Stimulated activated CD8-positive, alpha-beta memory T cell treated with anti-CD3 and anti-CD28 coated beads, Interleukin-4, amount 100 ng/mL, for 1 hour (primary cell): ENCODE results near the gene MPND.
"Not testable (repeated sequence)": the region's sequence is repeated elsewhere in the genome, so short reads cannot be mapped to it uniquely, and the experiment has no call there.

ENCODE experiments used
- DNase-seq, 2 donors: peaks; one replicate each; pipeline ENCODE4 v3.0.0-alpha.2; 2020; ENCODE audit warnings: low read depth in 2 of 2, low spot score in 1 of 2

Gene MPND

DNA sequence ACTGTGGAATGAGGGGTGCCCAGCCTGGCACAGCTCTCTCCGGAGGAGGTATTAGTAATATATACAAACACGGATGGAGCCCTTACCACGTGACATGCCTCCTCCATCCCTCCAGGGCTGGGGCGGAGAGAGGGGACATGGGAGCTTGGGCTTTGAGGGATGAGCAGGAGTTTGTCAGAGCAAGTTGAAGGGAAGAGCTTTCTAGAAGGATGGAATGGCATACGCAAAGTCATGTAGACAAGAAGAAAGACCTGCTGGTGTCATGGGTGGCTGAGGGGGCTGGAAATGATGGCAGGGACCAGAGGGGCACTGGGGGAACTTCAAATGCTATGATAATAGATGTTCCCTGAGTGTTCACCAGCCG, 2.6 kb downstream of the MPND start:
- DNase-seq, result no peak

- DNase-seq, result no peak
Observed at GRCh38 chr19:4347521-4347920, 4.2 kb downstream of the MPND start.

DNA sequence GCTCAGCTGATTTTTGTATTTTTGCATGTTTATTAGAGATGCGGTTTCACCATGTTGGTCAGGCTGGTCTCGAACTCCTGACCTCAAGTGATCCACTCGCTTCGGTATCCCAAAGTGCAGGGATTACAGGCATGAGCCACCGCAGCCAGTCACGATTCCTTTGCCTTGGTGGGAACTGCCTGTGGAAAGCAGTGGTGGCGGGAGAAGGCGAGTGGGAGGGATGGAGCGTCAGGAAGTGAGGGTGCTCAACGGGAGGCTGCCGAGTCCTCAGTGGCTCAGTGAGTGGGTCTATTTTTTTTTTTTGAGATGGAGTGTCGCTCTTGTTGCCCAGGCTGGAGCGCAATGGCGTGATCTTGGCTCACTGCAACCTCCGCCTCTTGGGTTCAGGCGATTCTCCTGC, 5.9 kb downstream of the MPND start:
- not testable (repeated sequence) for DNase-seq

- DNase-seq, result no peak
Observed at GRCh38 chr19:4350111-4350510, 6.7 kb downstream of the MPND start.

DNA sequence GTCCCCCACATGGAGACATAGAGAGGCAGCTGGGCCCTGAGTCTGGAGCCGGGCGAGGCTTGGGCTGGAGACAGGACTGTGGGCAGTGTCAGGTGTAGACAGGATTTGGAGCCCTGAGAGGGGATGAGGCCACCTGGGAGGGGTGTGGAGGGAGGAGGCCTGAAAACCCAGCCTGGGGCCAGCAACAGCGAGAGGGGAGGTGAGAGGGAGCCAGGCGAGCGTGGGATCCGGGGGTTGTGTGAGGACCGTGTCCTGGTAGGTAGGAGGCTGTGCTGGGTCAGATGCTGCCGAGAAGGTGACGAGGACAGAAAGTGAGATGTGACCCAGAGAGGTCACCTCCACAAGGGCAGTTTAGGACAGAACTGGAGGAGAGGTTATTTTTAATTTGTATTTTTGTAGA, 7.4 kb downstream of the MPND start:
- DNase-seq, result no peak

- peak in 1 of 2 donors; percentile 39 for DNase-seq
Observed at GRCh38 chr19:4352701-4353121, 9.3 kb downstream of the MPND start.

GRCh38 chr19:4354282-4354681, 10.9 kb downstream of the MPND start:
- no peak for DNase-seq

- DNase-seq, result no peak
Observed at GRCh38 chr19:4354897-4355296, 11.5 kb downstream of the MPND start.

GRCh38 chr19:4357095-4357797, 13.9 kb downstream of the MPND start:
- DNase-seq, result no peak

DNA sequence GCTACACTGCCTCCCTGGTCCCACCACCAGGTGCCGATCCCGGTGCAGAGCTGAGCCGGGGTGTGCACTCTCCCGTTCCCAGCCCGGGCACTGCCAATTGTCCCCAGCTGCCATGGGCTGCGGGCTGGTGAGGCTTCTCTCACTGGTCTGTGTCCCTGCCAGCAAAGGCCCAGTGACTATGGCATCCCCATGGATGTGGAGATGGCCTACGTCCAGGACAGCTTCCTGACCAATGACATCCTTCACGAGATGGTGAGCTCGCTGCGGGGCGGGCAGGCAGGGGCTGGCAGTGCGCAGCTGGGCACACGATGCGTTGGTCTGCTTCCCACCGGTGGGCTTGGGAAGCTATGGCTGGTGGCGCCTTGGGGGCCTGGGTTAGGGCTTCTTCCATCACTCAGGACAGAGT, 14.6 kb downstream of the MPND start:
- no peak for DNase-seq

GRCh38 chr19:4358709-4359626, 15.6 kb downstream of the MPND start:
- no peak for DNase-seq

GRCh38 chr19:4359627-4360000, 16.3 kb downstream of the MPND start:
- DNase-seq, result no peak

GRCh38 chr19:4360081-4360569, 16.8 kb downstream of the MPND start:
- DNase-seq, result no peak

DNA sequence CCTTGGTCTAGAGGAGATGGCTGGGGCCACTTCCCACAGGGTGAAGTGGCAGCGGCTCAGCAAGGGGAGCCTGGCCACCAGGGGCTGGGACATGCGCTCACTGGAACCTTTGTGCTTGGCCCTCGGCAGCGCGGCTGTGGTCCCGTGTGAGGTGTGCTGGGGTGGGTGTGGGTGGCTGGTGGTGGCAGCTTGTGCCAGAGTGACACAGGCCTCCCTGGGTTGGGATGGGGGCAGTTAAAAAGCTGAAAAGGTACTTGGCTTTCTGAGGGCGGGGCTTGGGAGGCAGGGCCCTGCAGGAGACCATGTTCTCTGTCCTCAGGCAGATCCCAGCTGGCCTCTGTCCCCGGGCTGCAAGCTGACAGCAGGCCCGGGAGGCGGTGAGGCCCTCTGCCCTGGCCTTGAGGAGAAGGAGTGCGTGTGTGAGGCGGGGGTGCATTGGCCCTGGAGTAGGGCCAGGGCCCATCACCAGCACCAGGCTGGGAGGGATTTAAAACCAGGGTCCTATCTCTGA, 17.3 kb downstream of the MPND start:
- no peak for DNase-seq

DNA sequence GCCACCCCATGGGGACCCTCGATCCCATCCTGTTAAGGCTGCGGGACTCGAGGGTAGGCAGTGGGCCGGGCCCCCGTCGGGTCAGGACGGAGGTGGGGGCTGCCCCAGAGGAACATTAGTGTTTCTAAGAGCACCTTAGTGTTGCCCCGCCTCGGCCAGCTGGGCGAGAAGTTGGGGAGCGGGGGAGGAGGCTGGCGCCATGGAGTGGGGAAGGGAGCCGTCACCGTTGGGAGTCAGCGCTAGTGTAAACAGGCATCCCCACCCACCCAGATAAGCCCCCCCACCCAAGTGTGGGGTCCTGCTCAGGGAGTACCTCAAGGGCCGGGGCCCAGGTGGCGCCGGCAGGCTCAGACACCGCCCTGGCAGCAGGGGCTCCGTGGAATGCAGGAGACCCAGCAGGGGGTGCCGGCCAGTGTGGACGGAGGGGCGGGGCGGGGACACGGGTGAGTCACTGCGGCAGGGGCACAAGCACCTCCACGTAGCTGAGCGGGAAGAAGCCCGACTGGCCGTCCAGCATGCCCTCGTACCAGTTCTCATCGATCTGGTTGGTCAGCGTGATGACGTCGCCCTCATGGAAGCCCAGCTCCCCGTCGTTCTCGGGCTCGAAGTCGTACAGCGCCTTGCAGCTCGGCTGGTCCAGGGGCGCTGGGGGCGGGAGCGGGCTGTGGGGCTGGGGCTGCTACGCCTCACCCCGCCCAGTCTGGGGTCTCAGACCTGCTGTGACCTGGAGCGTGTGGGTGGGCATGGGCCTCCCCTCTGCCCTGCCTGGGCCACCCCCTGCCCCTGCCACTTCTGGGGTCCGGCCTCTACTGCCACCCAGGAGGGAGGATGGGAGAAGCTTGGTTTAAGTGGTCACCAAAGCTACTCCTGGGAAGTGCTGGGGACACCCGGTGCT, 18.0 kb downstream of the MPND start:
- no peak for DNase-seq

- no peak for DNase-seq
Observed at GRCh38 chr19:4362101-4362828, 18.9 kb downstream of the MPND start.

DNA sequence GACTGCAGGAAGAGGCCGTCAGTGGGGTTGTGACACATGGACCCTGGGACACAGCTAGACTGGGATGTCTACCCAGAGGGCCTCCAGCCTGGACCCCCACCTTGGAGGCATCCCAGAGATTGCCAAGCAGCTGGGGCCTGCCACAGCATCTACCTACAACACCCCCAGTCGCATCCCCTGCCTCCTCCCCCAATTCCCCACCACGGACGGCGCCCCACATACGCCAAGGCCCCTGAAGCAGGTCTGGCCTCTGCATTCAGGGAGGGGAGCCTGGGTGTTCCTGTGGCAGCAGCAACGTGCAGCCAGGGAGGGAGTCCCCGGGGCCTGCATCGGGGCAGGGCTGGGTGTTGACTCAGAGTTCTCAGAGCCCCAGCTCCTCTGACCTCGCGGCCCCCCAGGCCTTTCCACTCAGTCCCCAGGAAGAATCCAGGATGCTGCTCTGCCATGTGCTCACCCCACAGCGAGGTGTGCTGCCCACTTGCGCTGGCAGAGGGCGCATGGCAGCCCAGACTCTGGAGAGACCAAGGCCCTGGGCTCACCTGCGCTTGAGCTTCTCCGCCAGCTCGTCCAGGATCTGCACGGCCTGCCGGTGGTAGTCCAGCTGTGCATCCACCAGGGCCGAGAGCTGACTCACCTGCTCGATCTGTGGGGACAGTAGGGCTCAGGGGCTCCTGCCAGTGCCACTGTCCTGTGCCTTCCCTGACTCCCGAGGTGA, 19.6 kb downstream of the MPND start:
- no peak for DNase-seq

DNA sequence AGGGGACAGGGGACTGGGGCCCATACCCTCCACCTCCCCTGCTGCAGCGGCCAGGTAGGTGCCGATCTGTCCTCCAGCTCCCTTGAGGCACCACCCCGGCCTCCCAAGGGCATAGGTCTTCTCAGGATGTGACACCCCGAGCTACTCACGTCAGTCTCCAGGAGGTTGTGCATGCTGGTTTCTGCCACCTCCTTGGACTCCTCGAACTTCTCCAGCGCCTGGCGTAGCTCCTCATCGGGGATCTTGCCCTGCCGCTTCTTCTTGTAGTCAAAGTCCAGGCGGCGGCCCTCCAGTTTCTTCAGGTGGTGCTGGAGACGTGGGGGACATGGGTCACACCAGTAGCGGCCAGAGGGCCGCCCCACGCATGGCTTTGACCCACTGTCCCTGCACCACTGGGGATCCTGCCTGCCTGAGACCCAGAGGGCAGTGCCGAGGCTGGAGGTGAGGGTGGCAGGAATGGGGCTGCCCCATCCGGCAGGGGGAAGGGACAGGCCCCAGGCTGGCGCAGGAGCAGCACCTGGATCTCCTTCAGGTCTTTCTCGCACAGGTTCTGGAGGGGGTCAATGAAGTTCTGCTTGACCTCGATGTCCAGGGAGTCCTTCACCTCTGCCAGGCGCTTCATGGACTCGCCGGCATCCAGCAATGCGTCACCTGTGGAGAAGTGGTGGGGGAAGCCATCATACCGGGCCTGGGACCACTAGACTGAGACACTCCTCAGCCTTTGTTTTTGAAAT, 20.4 kb downstream of the MPND start:
- DNase-seq, result no peak

DNA sequence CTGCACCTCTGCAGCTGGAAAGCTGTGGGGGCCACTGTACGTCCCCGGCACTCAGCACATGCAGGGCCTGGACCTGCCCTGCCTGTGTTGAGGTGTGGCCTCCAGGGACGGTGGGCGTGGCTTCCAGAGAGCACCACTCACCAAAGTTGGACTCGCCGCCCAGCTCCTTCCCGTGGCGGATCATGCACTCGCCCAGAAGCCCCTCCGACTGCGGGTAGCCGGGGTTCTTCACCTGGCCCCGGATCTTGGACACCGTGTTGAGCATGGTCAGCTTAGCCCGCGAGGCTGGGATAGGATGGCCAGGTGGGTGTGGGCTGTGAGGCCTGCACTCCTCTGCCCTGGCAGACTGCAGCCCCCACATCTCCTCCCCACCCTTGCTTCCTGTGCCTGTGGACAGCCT, 22.0 kb downstream of the MPND start:
- DNase-seq, result no peak
